ENCODE results near the gene TMEM209.

The TMEM209 gene

GRCh38 chr7:130145424-130146100 lies 59.6 kb downstream of the TMEM209 start:
- TF ChIP-seq MAX (IDR thresholded peaks at IDR 0.05; ENCODE audit: low read depth, low read length) = no peak
- no peak for DNase-seq (ENCODE audit: low read depth)
- no peak overlapping the region for H3K4me3 ChIP-seq (ENCODE audit: low read depth, low read length)

GRCh38 chr7:130144312-130145171 lies 60.7 kb downstream of the TMEM209 start:
- H3K4me3 ChIP-seq (ENCODE audit: low read depth, low read length) = no peak overlapping the region
- TF ChIP-seq CTCF (IDR thresholded peaks at IDR 0.05; ENCODE audit: low read depth, low read length) (no peak), MAX (IDR thresholded peaks at IDR 0.05; ENCODE audit: low read depth, low read length) (no peak), POLR2A (IDR thresholded peaks at IDR 0.05; ENCODE audit: extremely low read depth, insufficient read length) (no peak), MYC (IDR thresholded peaks at IDR 0.05; ENCODE audit: low read depth, low read length) (no peak)
- no peak for DNase-seq (ENCODE audit: low read depth)

GRCh38 chr7:130143986-130144311 lies 61.3 kb downstream of the TMEM209 start:
- no peak for DNase-seq (ENCODE audit: low read depth)
- H3K4me3 ChIP-seq (ENCODE audit: low read depth, low read length) = no peak overlapping the region
- TF ChIP-seq POLR2A (IDR thresholded peaks at IDR 0.05; ENCODE audit: extremely low read depth, insufficient read length) (no peak), MYC (IDR thresholded peaks at IDR 0.05; ENCODE audit: low read depth, low read length) (no peak), MAX (IDR thresholded peaks at IDR 0.05; ENCODE audit: low read depth, low read length) (no peak), CTCF (IDR thresholded peaks at IDR 0.05; ENCODE audit: low read depth, low read length) (no peak)

GRCh38 chr7:130143334-130143732 lies 61.9 kb downstream of the TMEM209 start:
- no peak overlapping the region for H3K4me3 ChIP-seq (ENCODE audit: low read depth, low read length)
- no peak for TF ChIP-seq POLR2A (IDR thresholded peaks at IDR 0.05; ENCODE audit: extremely low read depth, insufficient read length)
- no peak for TF ChIP-seq MYC (IDR thresholded peaks at IDR 0.05; ENCODE audit: low read depth, low read length)
- no peak for TF ChIP-seq MAX (IDR thresholded peaks at IDR 0.05; ENCODE audit: low read depth, low read length)
- TF ChIP-seq CTCF (IDR thresholded peaks at IDR 0.05; ENCODE audit: low read depth, low read length) = no peak
- no peak for DNase-seq (ENCODE audit: low read depth)

GRCh38 chr7:130142654-130143333 lies 62.4 kb downstream of the TMEM209 start:
- TF ChIP-seq MYC (IDR thresholded peaks at IDR 0.05; ENCODE audit: low read depth, low read length) (no peak), MAX (IDR thresholded peaks at IDR 0.05; ENCODE audit: low read depth, low read length) (no peak), CTCF (IDR thresholded peaks at IDR 0.05; ENCODE audit: low read depth, low read length) (no peak), POLR2A (IDR thresholded peaks at IDR 0.05; ENCODE audit: extremely low read depth, insufficient read length) (no peak)
- no peak overlapping the region for H3K4me3 ChIP-seq (ENCODE audit: low read depth, low read length)
- DNase-seq (ENCODE audit: low read depth) = no peak
